Activated naive CD4-positive, alpha-beta T cell treated with anti-CD3 and anti-CD28 coated beads, Interleukin-2, amount 10 ng/mL, durations not matched to agents 7 days and 5 days (primary cell): ENCODE results near the gene BAK1.
"Not testable (repeated sequence)": the region's sequence is repeated elsewhere in the genome, so short reads cannot be mapped to it uniquely, and the experiment has no call there.

ENCODE experiments used
- CTCF ChIA-PET: fragments of 350-600 bp; sonication (Branson Sonifier 250); formaldehyde crosslinking; loops from one replicate; lab custom pipeline; 2021; ENCODE audit warnings: antibody characterized with exemption; lab: Charles Lee
- DNase-seq: peaks from one replicate; pipeline ENCODE4 v3.0.0-alpha.2; 2020
- H3K27ac Mint-ChIP-seq: one replicate; pipeline ENCODE4 v1.8.0; 2021; ENCODE audit warnings: mild to moderate bottlenecking, moderate library complexity, mixed read lengths
- H3K27me3 Mint-ChIP-seq: one replicate; pipeline ENCODE4 v1.8.0; 2021; ENCODE audit warnings: mild to moderate bottlenecking, mixed read lengths
- H3K36me3 Mint-ChIP-seq: one replicate; pipeline ENCODE4 v1.8.0; 2021; ENCODE audit warnings: mixed read lengths
- H3K4me1 Mint-ChIP-seq: one replicate; pipeline ENCODE4 v1.8.0; 2021; ENCODE audit warnings: mixed read lengths
- H3K4me3 Mint-ChIP-seq: one replicate; pipeline ENCODE4 v1.8.0; 2021; ENCODE audit warnings: mild to moderate bottlenecking, moderate library complexity, mixed read lengths
- H3K9me3 Mint-ChIP-seq: one replicate; pipeline ENCODE4 v1.8.0; 2021; ENCODE audit warnings: mixed read lengths

The BAK1 gene

DNA sequence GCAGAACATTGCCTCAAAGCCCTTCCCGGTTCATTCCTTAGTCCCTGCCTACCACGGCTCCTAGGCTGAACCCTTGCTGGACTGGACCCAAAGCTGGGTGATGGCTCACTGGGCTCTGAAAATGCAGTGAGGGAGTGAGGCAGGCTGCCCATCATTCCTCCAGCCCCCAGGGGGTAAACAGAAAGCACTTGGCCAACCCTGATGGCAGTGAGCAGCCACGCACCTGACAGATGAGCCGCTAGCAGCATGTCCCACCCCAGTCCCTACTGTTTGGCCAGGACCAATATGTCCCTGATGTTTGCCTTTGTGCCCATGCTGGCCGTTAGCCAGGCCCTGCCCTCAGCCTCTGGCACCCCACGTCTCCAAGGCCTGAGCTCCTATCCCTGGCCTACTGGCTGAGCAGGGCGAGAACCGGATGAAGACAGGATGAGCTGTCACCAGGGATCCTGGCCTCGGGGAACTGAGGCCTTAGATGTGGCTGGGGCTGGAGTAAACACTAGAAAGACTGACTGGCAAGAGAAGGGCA is 19.4 kb upstream of the BAK1 start:
- no peak for DNase-seq
- Mint-ChIP-seq H3K9me3 (no peaks in the 10 kb centered on the region), H3K4me3 (no peak overlapping the region), H3K27ac (peak overlapping the region; percentile 83), H3K36me3 (no peaks in the 10 kb centered on the region), H3K4me1 (peaks cover 45% of the 10 kb centered on the region), H3K27me3 (peaks cover 31% of the 10 kb centered on the region)
- CTCF ChIA-PET, result interaction anchor here (0.8 to 1.6 kb wide), 2 partner anchors 9 to 33 kb away, joined by 3 to 4 read pairs; no protein-coding TSS in a partner anchor

GRCh38 chr6:33597551-33598322 is 17.7 kb upstream of the BAK1 start:
- Mint-ChIP-seq H3K4me3 (no peak overlapping the region), H3K36me3 (no peaks in the 10 kb centered on the region), H3K4me1 (peaks cover 53% of the 10 kb centered on the region), H3K9me3 (no peaks in the 10 kb centered on the region), H3K27ac (no peak overlapping the region), H3K27me3 (peaks cover 23% of the 10 kb centered on the region)
- CTCF ChIA-PET, result interaction anchor here (1.0 to 3.0 kb wide), 4 partner anchors 10 to 103 kb away, joined by 3 to 13 read pairs (median 4); partner anchors contain the start of gene BAK1
- DNase-seq, result no peak

DNA sequence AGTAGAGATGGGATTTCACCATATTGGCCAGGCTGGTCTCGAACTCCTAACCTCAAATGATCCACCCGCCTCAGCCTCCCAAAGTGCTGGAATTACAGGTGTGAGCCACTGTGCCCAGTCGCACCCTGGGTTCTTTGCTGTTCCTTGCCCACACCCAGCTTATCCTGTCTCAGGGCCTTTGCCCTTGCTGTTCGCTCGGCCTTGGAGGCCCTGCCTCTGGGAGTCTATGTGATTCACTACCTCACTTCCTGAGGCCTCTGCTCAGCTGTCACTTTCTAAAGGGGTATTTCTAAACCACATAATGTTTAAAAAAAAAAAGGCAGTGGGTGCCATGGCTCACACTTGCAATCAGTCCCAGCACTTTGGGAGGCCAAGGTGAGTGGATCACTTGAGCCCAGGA is 16.8 kb upstream of the BAK1 start:
- peak; percentile 42 for DNase-seq
- Mint-ChIP-seq H3K27ac (peak overlapping the region; percentile 67), H3K27me3 (peaks cover 22% of the 10 kb centered on the region), H3K4me1 (peaks cover 60% of the 10 kb centered on the region)
- not testable (repeated sequence) for H3K4me3 Mint-ChIP-seq, H3K36me3 Mint-ChIP-seq, H3K9me3 Mint-ChIP-seq
- CTCF ChIA-PET, result interaction anchor here (1.4 to 3.0 kb wide), 2 partner anchors 9 to 10 kb away, joined by 3 to 13 read pairs; no protein-coding TSS in a partner anchor

DNA sequence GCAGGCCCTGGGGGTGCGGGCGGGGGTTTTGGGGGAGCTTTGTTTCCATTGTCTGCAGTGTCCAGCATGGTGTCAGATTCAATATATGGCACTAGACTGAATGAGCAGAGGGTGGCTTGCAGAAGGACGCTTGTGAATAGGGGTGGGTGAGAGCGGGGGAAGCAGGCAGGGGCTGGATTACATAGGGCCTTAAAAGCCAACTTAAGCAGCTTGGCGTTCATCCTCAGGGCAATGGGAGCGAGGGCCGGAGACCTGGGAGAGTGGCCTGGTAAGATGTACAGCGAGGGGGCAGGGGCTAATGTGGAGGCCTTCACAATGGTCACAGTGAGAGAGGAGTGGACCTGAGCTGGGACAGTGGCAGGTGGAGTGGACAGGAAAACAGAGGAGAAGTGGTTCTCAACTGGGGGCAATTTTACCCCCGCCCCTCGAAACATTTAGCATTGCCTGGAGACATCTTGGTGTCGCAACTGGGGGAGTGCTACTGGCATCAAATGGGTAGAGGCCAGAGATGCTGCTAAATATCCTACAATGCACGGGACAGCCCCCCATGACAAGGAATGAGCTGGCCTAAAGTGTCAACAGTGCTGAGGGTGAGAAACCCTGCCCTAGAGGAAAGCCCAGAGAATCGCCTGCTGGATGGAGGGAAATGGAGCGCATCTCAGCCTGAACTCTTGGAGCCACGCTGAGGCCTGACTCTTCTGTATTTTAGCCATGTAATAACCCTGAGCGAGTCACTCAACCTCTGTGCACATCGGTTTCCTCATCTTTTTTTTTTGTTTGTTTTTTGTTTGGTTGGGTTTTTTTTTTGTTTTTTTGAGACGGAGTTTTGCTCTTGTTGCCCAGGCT is 15.1 kb upstream of the BAK1 start:
- H3K4me1 Mint-ChIP-seq, result peaks cover 59% of the 10 kb centered on the region
- H3K27me3 Mint-ChIP-seq, result peaks cover 17% of the 10 kb centered on the region
- no peaks in the 10 kb centered on the region for H3K9me3 Mint-ChIP-seq
- H3K27ac Mint-ChIP-seq, result peak overlapping the region; percentile 56
- no peaks in the 10 kb centered on the region for H3K36me3 Mint-ChIP-seq
- no peak for DNase-seq
- CTCF ChIA-PET, result interaction anchor here (0.7 to 1.0 kb wide), 3 partner anchors 13 to 72 kb away, joined by 3 read pairs; partner anchors contain the start of gene BAK1
- H3K4me3 Mint-ChIP-seq, result no peak overlapping the region

- peaks cover 43% of the 10 kb centered on the region for H3K4me1 Mint-ChIP-seq
- peaks cover 17% of the 10 kb centered on the region for H3K27me3 Mint-ChIP-seq
- CTCF ChIA-PET, result interaction anchor here (3.0 kb wide), 1 partner anchor 14 kb away, joined by 13 read pairs; no protein-coding TSS in a partner anchor
- no peak overlapping the region for H3K27ac Mint-ChIP-seq
- no peaks in the 10 kb centered on the region for H3K9me3 Mint-ChIP-seq
- H3K36me3 Mint-ChIP-seq, result no peaks in the 10 kb centered on the region
- no peak for DNase-seq
- peak overlapping the region; percentile 69 for H3K4me3 Mint-ChIP-seq
Observed at GRCh38 chr6:33593414-33593727, 13.3 kb upstream of the BAK1 start.

DNA sequence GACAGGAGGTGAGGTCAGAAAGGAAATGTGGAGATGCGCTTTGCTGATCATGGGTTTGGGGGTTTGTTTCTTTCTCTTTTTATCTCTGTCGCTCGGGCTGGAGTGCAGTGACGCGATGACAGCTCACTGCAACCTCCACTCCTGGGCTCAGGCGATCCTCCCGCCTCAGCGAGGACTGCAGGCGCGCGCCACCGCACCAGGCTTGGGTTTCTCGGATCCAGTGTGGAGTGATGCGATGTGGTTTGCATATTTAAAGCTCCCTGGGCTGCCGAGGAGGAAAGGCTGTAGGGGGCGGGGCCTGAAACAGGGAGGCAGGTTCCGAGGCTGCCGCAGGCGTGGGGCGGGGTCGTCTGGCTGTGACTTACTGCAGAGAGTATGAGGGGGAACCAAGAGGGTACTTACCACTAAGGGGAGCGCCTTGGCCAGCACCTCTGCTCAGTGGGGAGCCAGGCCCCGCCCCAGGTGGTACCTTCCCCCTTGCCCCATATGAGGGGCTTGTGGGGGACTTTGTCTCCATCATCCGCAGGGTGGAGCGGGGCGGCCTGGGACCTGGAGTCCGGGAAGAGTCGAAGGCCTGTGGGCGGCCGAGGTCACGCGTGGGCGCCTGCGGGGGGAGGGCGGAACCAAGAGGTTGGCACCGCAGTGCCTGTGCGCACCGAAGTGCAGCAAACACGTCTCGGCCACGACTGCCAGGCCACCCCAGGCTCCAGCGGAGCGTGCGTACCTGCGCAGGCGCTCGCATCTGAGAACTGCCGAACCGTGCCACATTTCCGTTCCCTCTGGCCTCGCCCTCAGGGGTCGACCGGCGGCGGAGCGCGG is 12.7 kb upstream of the BAK1 start:
- peak; percentile 73 for DNase-seq
- peak overlapping the region; percentile 69 for H3K4me3 Mint-ChIP-seq
- peaks cover 17% of the 10 kb centered on the region for H3K27me3 Mint-ChIP-seq
- no peaks in the 10 kb centered on the region for H3K36me3 Mint-ChIP-seq
- H3K4me1 Mint-ChIP-seq, result peaks cover 40% of the 10 kb centered on the region
- peak overlapping the region; percentile 52 for H3K27ac Mint-ChIP-seq
- H3K9me3 Mint-ChIP-seq, result no peaks in the 10 kb centered on the region
- CTCF ChIA-PET, result interaction anchor here (0.9 to 3.0 kb wide), 3 partner anchors 15 to 105 kb away, joined by 3 to 13 read pairs (median 5); no protein-coding TSS in a partner anchor

GRCh38 chr6:33592280-33592594 is 12.2 kb upstream of the BAK1 start:
- Mint-ChIP-seq H3K4me1 (peaks cover 34% of the 10 kb centered on the region), H3K27ac (no peak overlapping the region), H3K9me3 (no peaks in the 10 kb centered on the region), H3K4me3 (peak overlapping the region; percentile 47), H3K36me3 (no peaks in the 10 kb centered on the region), H3K27me3 (peaks cover 17% of the 10 kb centered on the region)
- no peak for DNase-seq
- CTCF ChIA-PET, result interaction anchor here (0.9 to 3.0 kb wide), 4 partner anchors 15 to 119 kb away, joined by 3 to 13 read pairs (median 4); no protein-coding TSS in a partner anchor

- DNase-seq, result no peak
- CTCF ChIA-PET, result interaction anchor here (0.7 to 3.0 kb wide), 5 partner anchors 16 to 564 kb away, joined by 3 to 13 read pairs (median 3); no protein-coding TSS in a partner anchor
- Mint-ChIP-seq H3K4me3 (no peak overlapping the region), H3K27me3 (peaks cover 17% of the 10 kb centered on the region), H3K4me1 (peaks cover 30% of the 10 kb centered on the region), H3K27ac (no peak overlapping the region), H3K9me3 (no peaks in the 10 kb centered on the region), H3K36me3 (no peaks in the 10 kb centered on the region)
Observed at GRCh38 chr6:33591424-33592032, 11.5 kb upstream of the BAK1 start.

DNA sequence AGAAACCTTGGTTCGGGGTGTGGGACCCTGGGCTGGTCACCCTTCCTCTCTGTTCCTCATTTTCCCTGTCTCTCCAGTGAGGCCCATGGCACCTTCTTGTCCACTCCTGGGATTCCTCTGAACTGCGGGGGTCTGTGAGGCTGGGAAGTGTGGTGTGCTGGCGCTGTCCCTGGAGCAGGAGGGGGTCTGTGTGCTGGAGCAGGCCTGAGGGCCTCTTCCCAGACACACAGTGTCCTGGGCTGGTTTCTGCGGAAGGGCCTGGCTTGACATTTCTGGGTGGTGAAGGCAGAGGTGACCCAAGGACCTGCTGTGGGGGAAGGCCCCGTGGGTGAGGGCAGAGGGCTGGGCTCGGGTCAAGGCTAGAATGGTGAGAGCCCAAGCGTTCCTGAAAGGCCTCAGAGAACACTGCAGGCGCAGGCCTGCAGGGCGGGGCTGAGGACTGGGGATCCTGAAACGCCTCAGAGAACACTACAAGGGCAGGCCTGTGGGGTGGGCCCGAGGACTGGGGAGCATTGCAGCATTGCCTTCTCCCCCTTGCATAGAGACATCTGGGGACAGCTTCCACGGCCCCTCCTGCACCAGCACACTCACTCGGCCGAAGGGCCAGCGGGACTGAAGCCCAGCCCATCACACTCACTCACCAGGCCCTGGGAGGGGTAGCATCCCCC is 10.6 kb upstream of the BAK1 start:
- CTCF ChIA-PET, result interaction anchor here (0.7 to 3.0 kb wide), 18 partner anchors 9 to 565 kb away, joined by 3 to 23 read pairs (median 4); partner anchors contain the start of genes BAK1, ITPR3 and UQCC2
- Mint-ChIP-seq H3K9me3 (no peaks in the 10 kb centered on the region), H3K27ac (no peak overlapping the region), H3K4me3 (no peak overlapping the region), H3K36me3 (no peaks in the 10 kb centered on the region), H3K4me1 (peaks cover 34% of the 10 kb centered on the region), H3K27me3 (peaks cover 17% of the 10 kb centered on the region)
- DNase-seq, result no peak

GRCh38 chr6:33589731-33590530 is 9.9 kb upstream of the BAK1 start:
- DNase-seq, result peak; percentile 69
- Mint-ChIP-seq H3K27ac (no peak overlapping the region), H3K27me3 (peaks cover 17% of the 10 kb centered on the region), H3K4me3 (no peak overlapping the region), H3K4me1 (peaks cover 39% of the 10 kb centered on the region), H3K36me3 (no peaks in the 10 kb centered on the region), H3K9me3 (no peaks in the 10 kb centered on the region)
- CTCF ChIA-PET, result interaction anchor here (0.6 to 1.4 kb wide), 18 partner anchors 9 to 142 kb away, joined by 3 to 23 read pairs (median 4); partner anchors contain the start of genes BAK1, ITPR3 and UQCC2

- Mint-ChIP-seq H3K4me1 (peaks cover 39% of the 10 kb centered on the region), H3K4me3 (no peak overlapping the region), H3K9me3 (no peaks in the 10 kb centered on the region), H3K27ac (no peak overlapping the region), H3K36me3 (no peaks in the 10 kb centered on the region), H3K27me3 (peaks cover 13% of the 10 kb centered on the region)
- no peak for DNase-seq
- CTCF ChIA-PET, result interaction anchor here (1.0 to 1.4 kb wide), 11 partner anchors 18 to 133 kb away, joined by 3 to 23 read pairs (median 4); partner anchors contain the start of gene UQCC2
Observed at GRCh38 chr6:33589392-33589730, 9.3 kb upstream of the BAK1 start.

GRCh38 chr6:33588894-33589293 is 8.8 kb upstream of the BAK1 start:
- H3K27me3 Mint-ChIP-seq, result peaks cover 13% of the 10 kb centered on the region
- H3K4me3 Mint-ChIP-seq, result no peak overlapping the region
- CTCF ChIA-PET, result interaction anchor here (1.0 to 5.2 kb wide), 4 partner anchors 19 to 174 kb away, joined by 3 to 44 read pairs (median 18); no protein-coding TSS in a partner anchor
- no peaks in the 10 kb centered on the region for H3K9me3 Mint-ChIP-seq
- H3K36me3 Mint-ChIP-seq, result no peaks in the 10 kb centered on the region
- DNase-seq, result no peak
- H3K4me1 Mint-ChIP-seq, result peaks cover 42% of the 10 kb centered on the region
- H3K27ac Mint-ChIP-seq, result no peak overlapping the region
